Measurements from ENCODE around the gene IRX2.

IRX2 gene

DNA sequence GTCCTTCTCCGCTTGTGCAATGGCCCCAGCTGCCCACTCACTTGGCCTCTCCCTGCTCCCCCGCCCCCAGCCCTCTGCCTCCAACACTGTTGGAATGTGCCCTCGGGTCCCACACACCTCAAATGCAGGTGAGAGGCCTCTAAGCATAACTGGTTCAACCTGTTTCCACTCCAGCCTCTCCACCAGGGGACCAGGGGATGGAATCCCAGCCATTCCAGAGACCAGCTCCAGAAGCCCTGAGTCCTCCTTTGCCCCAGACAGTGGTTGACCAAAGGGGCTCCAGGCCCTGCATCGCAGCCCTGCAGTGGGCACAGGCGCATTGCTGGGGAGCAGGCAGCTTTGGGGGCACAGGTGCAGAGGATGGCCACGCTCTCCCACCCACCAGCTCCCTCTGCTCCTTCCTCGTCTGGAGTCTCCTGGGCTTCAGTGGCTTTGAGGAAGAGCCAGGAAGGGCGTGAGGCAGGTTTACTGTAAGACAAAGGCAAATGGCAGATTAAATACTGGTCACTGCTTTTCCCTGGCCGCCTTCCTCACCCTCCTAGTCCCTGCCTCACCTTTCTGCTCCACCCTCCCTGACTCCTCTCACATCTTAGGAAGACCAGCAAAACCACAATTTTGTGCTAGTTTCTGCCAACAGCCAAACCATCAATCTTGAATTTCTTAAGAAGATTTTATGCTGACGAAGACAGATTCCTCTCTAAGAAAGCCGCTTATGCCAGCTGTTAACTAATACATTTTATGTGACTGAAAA lies 29.1 kb upstream of the IRX2 start:
- ChIA-PET POLR2A (no interaction called here), CTCF (no interaction called here)
- TF ChIP-seq CTCF (IDR thresholded peaks at IDR 0.05; ENCODE audit: control extremely low read depth, extremely low read depth, low read depth, missing control alignments): no peak
- DNase-seq (ENCODE audit: extremely low spot score): no peak

- no peak for DNase-seq (ENCODE audit: extremely low spot score)
- TF ChIP-seq CTCF (IDR thresholded peaks at IDR 0.05; ENCODE audit: control extremely low read depth, extremely low read depth, low read depth, missing control alignments): no peak
- CTCF ChIA-PET: no interaction called here
- POLR2A ChIA-PET: no interaction called here
Measured at GRCh38 chr5:2779459-2779858, 28.0 kb upstream of the IRX2 start.

DNA sequence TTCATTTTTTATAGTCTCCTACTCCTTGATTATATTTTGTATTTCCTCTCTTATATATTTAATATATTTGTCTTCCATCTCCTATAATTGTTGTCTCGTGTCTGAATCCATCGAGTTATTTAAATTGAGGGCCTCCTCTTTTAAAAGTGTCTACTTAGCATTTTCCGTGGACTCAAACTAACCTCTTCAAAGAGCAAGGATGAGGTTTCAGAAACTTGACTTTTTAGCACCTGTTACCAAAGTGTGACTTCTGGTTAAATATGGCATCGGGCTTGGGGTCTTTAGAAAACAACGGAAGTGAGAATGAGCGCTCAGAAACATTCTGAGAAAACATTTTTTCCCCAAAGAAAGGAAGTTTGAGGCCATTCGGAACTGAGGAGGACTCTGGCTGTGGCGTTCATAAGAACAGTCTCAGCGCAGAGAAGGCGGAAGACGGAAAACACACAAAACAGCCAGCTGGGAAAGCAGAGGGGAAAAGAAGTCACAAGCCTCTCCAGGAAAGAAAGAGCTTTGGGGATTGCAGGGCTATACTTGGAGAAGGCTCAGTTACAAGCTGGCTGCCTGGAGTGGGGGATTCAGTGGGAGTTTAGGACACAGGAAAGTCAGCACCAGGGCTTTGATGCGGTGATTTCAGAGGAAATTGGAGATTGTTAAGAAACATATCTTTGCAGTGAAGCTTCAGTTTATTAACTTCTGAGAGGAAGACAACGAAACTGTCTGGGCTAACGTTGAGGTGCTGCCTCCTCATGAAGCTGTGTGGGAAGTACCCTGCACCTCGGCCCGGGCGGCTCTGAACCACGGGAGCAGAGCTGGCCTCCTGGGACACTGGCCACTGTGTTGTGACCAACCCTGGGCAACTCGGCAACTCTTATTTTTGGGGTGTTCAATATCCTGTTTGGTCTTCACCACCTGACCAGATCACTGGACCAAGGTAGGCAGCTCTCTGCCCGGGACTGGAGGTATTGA lies 25.1 kb upstream of the IRX2 start:
- no peak for TF ChIP-seq CTCF (IDR thresholded peaks at IDR 0.05; ENCODE audit: control extremely low read depth, extremely low read depth, low read depth, missing control alignments)
- ChIA-PET CTCF (no interaction called here), POLR2A (no interaction called here)
- DNase-seq (ENCODE audit: extremely low spot score): no peak

- no peak for DNase-seq (ENCODE audit: extremely low spot score)
- no peak for TF ChIP-seq CTCF (IDR thresholded peaks at IDR 0.05; ENCODE audit: control extremely low read depth, extremely low read depth, low read depth, missing control alignments)
- CTCF ChIA-PET: no interaction called here
- POLR2A ChIA-PET: no interaction called here
Measured at GRCh38 chr5:2773327-2773726, 21.9 kb upstream of the IRX2 start.

GRCh38 chr5:2767089-2767488 lies 15.6 kb upstream of the IRX2 start:
- ChIA-PET POLR2A (no interaction called here), CTCF (no interaction called here)
- no peak for DNase-seq (ENCODE audit: extremely low spot score)
- no peak for TF ChIP-seq CTCF (IDR thresholded peaks at IDR 0.05; ENCODE audit: control extremely low read depth, extremely low read depth, low read depth, missing control alignments)

GRCh38 chr5:2764581-2764980 lies 13.1 kb upstream of the IRX2 start:
- ChIA-PET CTCF (no interaction called here), POLR2A (no interaction called here)
- no peak for DNase-seq (ENCODE audit: extremely low spot score)
- no peak for TF ChIP-seq CTCF (IDR thresholded peaks at IDR 0.05; ENCODE audit: control extremely low read depth, extremely low read depth, low read depth, missing control alignments)
